ENCODE results near the gene ITPR1. TPM values are rescaled to one million over a fixed set of nuclear protein-coding genes. Genes with fewer than 3 reads are reported as not detected.

ITPR1 gene
- total RNA-seq, 1 donor from 2014 or later = 90.8 TPM

- intact Hi-C loops (cut with micrococcal nuclease) = no loop called here
Observed at GRCh38 chr3:4735243-4735642, 242.1 kb downstream of the ITPR1 start.

- intact Hi-C loops (cut with micrococcal nuclease) = no loop called here
Observed at GRCh38 chr3:4736284-4736861, 243.2 kb downstream of the ITPR1 start.

DNA sequence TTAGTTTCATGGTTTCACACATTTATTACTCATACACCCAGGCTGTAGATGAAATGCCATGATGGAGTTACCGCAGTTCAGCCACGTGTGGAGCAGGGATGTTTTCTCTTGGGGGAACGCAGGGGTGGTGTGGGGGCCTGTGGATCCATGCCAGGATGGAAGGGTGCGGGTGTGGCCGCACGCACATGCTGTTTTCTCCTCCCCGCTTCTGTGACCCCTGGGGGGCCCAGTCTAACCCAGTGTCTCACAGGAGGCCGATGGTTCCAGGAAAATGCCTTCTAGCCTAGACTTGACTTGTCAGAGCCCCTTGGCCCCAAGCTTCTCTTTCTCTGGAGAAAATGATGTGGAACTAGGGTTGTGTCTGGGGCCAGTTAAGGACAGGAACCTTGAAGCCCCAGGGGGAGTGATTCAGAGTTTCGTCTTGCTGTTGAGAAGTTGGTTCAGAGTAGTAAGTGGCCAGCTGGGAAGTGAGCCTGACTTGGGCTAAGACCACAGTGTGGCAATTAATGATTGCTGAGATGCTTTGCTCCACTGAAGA, 245.7 kb downstream of the ITPR1 start:
- intact Hi-C loops (cut with micrococcal nuclease) = no loop called here

GRCh38 chr3:4739289-4740236, 246.4 kb downstream of the ITPR1 start:
- intact Hi-C loops (cut with micrococcal nuclease) = loop anchor here (1.0 to 2.0 kb wide), 3 partner anchors 12 to 83 kb away; no protein-coding TSS in a partner anchor

DNA sequence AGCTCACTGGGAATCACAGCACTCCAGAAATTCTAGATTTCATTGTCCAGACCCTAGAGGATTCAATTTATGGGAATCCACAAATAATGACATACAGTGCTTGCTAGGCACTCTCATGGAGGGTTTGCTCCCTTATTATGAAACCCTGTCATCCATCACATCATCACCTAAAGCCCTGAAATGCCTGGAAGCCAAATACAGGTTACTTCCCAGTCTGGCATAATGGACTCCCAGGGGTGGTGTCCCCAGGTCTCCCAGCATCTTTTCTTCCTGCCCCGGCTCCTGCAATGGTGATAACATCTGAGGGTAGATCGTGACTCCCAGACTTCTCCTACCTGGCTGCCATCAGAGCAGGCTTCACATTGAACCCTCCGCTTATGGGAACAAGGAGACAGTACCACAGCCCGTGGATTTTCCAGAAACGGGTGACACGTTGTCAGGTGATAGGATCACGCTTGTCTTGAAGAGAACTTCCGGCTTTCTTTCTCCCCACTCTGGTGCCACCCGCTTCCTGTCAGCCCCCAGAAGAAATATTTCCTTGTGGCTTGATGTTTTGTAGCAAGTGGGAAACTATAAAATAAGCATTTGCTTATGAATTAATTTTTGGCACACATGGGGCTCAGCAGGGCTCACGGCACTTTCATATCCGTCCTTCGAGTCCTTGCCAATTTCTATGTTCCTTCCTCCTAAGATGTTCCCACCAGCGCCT, 247.4 kb downstream of the ITPR1 start:
- intact Hi-C loops (cut with micrococcal nuclease) = loop anchor here (1.0 to 2.0 kb wide), 3 partner anchors 11 to 82 kb away; no protein-coding TSS in a partner anchor

DNA sequence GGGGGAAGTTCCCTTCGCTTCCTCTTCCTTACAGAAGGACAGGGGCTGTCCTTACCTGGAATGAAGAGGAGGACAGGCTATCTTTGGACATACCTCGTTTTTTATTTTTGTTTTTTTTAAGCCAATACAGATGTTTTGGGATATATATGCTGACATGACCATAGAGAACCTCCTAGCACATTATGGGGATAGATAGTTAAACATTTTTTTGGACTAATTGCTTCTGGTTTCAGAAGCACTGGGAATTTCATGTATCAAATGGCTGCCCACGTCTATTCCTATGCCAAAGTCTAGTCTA, 247.9 kb downstream of the ITPR1 start:
- intact Hi-C loops (cut with micrococcal nuclease) = loop anchor here (2.0 kb wide), 1 partner anchor 82 kb away; no protein-coding TSS in a partner anchor

DNA sequence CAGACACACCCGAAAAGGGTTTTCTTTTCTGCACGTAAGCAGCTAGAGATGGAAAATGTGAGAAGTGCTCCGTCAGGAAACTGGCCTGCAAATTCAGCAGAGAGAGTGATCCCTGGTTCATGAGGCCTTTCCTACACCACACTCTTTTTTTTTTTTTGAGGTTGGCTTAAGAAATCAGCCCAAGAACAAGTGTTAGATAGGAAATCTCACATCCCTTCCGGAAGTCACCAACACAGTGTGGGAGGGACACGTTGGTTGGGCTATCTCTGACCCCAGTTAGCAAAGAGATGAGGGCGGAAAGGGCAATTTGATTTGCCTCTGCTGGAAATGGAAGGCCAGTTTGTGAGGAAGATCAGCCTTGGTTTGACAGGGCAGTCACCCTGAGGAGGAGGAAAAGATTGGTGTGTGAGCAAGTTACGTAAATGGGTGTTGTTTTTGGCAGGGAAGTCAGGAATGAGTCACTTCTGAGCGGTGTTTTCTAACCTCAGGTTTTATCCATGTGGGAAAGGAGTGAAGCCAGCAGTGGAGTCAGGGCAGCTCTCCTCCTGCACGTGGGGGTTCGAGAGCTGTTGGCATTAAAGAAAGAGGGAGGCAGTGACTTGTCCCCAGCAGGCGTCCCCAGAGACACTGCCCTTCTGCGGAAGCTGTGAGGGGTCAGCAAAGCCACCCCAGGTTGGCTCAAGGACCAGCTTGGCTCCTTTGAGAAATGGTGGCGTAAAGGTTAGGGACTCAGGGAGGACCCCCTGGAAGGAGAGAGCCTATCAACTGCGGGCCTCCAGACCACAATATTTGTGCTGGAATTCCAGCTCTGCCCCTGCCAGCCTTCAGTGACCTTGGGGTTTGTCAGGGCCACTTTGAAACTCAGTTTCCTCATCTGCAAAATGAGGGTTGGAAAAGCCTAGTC, 248.5 kb downstream of the ITPR1 start:
- intact Hi-C loops (cut with micrococcal nuclease) = loop anchor here (2.0 kb wide), 1 partner anchor 81 kb away; no protein-coding TSS in a partner anchor

- intact Hi-C loops (cut with micrococcal nuclease) = no loop called here
Observed at GRCh38 chr3:4742359-4742758, 249.2 kb downstream of the ITPR1 start.

DNA sequence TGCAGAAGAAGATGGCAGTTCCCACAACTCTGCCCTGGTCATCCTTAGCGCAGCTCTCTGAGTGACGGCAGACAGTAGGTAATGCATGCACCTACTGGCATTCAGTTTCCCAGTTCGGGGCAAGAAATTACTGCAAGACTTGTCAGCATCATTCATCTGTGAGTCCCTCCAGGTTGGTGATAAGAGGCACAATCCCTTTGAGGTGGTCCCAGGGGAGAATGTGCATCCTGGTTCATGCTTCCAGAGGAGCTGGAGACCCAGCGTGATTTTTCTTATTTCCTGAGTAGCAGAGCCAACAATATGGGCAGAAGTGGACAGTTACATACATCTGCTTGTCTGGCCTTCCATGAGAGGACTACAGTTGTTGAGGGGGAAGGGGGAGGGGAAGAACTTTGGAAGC, 250.2 kb downstream of the ITPR1 start:
- intact Hi-C loops (cut with micrococcal nuclease) = no loop called here

GRCh38 chr3:4744405-4745234, 251.5 kb downstream of the ITPR1 start:
- intact Hi-C loops (cut with micrococcal nuclease) = no loop called here

GRCh38 chr3:4745235-4745610, 252.1 kb downstream of the ITPR1 start:
- intact Hi-C loops (cut with micrococcal nuclease) = no loop called here

DNA sequence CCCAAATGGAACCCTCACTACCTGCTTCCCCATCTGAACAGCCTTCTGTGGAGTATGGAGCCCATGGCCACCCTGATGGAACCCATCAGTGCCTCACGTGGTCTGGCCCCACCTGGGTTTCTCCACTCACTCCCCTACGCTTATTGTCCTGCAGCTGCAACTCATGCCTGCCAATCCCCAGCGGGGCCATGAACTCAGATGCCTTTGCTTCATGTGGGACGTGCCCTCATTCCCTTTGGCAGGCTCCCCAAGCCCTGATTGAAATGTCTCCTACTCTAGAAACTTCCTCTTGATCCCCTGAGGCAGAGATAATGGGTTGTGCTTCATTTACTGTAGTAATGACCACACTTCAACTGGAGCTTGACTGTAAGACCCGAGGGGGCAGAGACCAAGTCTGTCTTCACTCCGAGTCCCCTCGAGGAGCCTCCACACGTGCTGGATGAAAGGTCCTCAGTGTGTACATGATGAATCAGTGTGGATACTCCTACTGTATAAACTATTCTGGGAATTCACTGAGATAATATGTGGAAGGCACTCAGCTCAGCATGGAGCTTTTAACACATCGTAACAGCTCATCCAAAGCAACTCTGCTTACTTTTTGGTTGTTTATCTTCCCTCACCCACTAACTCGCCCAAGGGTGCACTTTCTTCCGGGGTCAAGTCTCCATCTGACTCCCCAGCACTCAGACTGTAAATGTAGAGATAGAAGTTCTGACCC, 253.3 kb downstream of the ITPR1 start:
- intact Hi-C loops (cut with micrococcal nuclease) = no loop called here

DNA sequence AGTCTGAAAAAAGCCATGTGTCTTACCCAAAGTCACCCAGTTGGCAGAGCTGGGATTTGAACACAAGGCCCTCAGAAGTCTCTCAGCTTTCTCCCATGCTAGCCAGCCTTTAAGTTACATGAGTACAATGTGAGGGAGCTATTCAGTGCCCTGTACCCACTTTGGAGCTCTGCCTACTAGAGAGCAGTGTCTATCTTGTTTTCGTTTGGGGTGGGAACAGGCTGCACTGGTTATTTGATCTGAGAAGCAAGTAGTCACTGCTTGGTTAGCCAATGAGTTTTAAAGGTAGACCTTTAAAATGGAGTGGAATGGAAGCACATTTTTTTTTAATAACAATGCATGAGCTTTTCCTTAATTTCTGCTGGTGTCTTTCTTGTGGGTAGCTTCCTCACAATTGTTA, 255.0 kb downstream of the ITPR1 start:
- intact Hi-C loops (cut with micrococcal nuclease) = no loop called here

GRCh38 chr3:4748701-4749378, 255.7 kb downstream of the ITPR1 start:
- intact Hi-C loops (cut with micrococcal nuclease) = no loop called here

GRCh38 chr3:4749567-4750002, 256.4 kb downstream of the ITPR1 start:
- intact Hi-C loops (cut with micrococcal nuclease) = no loop called here

DNA sequence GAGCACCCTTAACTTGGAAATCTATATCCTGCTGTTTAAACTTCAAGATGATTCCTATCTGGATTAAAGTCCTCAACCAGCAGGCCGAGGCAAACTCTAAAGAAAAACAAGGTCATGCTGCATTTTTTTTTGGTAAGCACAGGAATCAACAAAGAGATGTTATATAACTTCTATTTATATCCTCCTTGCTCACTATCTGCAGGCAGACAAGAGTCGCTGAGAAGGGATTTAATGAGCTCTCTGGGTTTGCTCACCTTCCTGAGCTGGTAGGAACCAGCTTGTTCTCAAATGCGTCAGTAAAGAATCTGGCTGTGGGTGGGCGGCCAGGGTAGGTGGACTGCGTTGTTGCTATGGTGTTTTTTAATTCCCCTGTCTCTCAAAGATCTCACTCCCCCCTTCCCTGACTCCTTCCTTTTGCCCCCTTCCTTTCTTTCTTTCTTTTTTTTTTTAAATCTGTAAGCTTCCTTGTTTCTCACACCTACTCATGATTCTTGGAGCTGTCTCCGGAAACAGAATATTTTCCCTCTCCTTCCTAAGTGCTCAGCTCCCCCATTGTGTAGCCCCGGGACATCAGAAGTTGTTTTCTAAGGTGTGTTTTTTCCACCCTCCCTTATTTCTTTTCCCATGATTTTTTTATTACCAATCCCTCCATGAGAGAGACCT, 257.3 kb downstream of the ITPR1 start:
- intact Hi-C loops (cut with micrococcal nuclease) = no loop called here

GRCh38 chr3:4751029-4751501, 257.9 kb downstream of the ITPR1 start:
- intact Hi-C loops (cut with micrococcal nuclease) = loop anchor here (1.0 kb wide), 1 partner anchor 11 kb away; no protein-coding TSS in a partner anchor

Measured in T-helper 1 cell treated with Interleukin-12 subunit alpha and Interleukin-12 subunit beta and Interleukin-4 antibody, amounts not matched to agents 30 ng/mL and 1 ng/mL, for 36 hours (primary cell).